CD4-positive, alpha-beta T cell treated with Interleukin-17A for 4 hours (primary cell): ENCODE data around the gene RTN4RL2.

Experiments
- DNase-seq: peaks from one replicate; pipeline ENCODE4 v3.0.0-alpha.2; 2020; ENCODE audit warnings: mixed read lengths

The RTN4RL2 gene

DNA sequence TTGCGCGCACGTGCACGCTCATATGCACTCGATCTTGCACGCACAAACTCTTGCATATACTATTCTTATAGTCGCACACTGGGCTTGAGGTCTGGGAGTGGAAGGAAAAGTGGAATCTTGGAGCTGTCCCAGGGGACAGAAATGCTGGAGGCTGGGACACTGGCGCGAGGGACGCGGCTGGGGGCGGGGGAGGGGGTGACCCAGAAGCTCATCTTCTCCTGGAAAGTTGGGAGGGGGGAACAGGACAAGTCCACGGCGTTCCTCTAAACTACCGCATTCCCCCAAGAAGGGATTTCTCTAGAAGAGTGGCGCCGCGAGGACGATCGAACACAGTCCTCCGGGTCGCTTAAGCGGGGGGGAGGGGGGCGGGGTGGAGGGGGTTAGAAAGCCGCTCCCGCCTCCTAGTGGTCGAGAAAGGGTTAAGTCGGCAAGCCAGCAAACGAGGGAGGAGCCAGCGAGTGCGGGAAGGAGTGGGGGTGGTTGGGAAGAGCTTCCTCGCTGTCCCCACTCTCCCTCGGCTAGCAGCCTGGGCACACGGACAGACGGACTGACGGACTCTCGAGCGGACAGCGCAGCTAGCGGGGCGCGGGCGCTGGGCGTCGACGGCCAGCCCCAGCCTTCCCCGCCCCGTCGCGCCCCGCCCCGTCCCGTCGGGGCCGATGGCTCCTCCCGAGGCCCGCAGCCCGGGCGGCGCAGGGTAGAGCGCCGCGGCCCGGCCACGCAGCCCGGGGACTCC, at the start of gene RTN4RL2:
Gene RTN4RL2, plus strand, starts transcription at position 507 of the 736 bp plus-strand sequence. CDS start 338 bp downstream, outside the sequence.
- peak; percentile 40 for DNase-seq

DNA sequence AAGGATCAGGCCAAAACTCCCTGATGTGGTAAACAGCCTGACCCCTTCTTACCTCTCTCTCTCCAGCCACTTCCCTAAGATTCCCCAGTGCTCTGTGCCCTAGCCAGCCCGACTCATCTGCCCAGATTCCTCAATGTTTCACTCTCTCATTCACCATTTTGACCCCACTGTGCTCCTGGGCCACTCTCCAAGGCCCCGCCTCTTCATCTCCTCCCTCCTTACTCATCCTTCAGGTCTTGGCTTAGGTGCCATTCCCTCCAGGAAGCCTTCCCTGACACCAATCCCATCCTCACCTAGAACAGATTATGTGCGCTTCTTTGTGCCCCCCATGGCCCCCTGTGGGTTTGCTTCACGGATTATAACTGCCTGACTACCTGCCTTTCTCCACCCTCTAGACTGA, 46.6 kb upstream of the RTN4RL2 start:
- no peak for DNase-seq

DNA sequence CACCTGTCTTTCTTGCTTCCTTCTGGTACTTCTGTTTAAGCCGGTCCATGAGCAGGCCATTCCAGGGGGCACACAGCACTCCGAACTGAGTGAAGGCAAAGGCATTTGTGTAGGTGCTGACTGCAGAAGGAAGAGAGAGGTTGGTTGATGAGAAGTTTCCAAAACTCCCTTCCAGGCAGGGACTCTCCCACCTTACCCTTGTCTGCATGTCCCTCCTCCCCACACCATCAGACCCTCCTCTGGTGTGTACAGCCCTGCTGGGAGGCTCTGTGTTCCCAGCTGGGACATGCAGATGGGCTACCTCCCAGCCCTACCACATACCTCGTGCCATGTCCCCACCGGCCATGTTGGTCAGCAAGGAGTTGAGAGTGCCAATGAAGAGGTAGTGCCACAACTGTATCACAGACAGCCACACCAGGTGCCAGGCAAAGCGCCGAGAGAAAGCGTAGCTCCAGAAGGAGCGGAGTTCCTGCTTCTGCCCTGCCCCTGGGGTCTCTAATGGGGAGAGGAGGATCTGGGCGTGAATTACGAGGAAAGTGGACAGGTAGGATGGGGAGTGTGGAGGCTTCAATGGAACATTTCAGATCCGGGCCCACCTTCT, 45.6 kb upstream of the RTN4RL2 start:
- DNase-seq, result no peak

DNA sequence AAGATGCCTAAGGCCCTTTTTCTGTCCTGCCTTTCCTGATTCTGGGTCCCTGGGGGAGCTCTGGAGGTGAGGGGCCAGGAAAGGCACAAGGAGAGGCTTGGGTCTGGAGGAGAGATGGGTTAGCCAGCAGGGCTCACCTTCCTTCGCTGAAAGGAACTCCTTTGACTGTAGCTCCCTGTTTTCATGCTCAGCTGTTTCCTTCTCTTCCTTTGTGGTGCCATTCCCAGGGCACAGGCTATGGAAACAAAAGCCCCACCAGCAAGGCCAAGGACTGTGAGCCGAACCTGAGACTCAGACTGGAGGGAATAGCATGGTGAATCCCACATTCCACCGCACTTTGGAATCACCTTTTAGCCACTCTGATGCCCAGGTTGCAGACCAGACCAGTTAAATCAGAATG, 43.9 kb upstream of the RTN4RL2 start:
- DNase-seq, result no peak

DNA sequence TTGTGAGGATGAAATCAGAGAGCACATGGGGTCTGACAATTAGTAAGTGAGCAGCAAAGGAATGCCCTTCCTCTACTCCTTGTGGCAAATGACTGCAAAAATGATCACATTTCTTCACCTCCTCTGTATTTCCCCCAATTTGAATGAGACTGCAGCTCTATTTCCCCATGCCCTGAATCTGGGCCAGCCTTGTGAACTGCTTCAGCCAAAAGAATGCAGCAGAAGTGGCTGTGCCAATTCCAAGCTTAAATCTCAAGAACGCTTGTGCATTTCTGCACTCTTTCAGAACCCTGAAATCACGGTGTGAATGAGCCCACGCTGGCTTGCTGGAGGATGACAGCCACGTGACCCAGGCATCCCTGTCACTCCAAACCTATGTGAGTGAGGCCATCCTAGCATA, 43.3 kb upstream of the RTN4RL2 start:
- DNase-seq, result no peak

DNA sequence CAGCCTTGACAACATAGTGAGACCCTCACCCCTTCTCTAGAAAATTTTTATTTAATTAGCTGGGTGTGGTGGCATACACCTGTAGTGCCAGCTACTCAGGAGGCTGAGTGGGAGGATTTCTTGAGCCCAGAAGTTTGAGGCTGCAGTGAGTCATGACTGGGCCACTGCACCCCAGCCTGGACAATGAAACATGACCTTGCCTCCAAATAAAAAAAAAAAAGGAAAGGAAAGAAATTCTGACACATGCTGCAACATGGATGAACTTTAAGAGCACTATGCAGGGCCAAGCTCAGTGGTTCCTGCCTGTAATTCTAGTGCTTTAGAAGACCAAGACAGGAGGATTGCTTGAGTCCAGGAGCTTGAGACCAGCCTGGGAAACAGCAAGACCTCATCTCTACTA, 42.2 kb upstream of the RTN4RL2 start:
- no peak for DNase-seq

DNA sequence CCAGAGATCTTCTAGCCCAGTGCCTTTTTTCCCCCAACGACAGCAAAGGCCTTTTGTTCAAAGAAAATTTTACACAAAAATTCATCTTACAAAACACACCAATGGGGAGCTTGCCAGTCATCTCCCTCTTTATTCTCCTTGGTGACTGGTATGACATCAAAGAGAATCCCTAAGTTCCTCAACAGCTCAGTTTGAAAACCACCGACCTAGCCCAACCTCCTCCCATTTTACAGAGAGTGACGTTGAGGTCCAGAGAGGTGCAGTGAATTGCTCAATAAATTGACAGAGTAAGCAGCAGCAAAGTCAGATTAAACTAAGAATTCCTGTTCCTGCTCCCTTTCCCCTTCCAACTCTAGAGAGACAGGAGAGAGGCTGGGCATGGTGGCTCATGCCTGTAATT, 41.2 kb upstream of the RTN4RL2 start:
- DNase-seq, result no peak

DNA sequence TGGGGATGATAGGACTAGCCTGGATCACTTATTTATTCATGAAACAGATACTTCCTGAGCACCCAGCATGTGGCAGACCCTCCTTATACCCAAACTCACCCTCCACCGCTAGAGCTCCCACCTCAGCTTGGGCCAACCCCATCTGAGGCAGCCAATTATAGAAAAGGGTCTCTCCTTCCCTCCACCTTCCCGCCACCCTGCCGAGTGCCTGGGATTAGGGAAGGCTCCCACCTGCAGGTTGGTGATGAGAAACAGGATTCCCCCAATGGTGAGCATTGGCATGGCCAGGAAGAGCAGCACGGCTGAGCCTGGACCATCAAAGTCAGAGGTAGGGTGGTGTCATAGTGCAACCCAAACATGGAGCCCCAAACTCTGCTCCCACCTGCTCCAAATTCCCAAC, 39.3 kb upstream of the RTN4RL2 start:
- DNase-seq, result no peak

DNA sequence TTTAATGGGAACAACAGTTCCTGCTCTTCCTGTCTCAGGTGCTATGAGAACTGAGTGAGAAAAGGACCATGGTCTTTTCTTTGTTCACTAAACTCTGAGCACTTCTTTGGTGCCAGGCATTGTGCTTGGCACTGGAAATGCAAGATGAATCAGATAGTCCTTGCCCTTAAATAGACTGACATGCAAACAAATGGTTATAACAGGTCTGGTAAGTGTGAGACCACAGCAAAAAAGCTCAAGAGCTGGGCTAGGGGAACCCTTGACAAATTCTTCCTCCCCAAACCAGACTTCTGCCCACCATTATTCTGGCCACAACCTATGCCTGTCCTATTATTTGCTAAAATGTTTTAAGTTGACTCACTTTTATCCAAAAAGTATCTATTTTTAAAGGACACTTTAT, 38.5 kb upstream of the RTN4RL2 start:
- DNase-seq, result no peak

DNA sequence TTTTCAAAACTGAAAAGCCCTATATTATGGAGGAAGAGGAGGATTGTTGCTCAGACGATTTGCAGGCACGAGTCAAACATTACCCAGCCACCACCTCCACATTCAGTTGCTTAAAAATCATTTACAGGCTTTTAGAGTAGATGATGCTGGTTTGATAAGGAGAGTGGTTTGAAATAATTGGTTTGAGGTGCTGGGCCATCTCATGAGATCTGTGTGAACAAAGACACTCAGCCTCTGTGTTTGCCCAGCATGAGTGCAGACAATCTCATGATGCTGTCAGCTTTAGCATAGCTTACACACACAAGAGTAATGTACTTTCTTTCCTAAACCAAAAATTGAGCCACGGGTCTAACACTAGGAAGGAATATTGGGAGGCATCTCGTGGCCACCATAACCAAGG, 37.7 kb upstream of the RTN4RL2 start:
- no peak for DNase-seq

DNA sequence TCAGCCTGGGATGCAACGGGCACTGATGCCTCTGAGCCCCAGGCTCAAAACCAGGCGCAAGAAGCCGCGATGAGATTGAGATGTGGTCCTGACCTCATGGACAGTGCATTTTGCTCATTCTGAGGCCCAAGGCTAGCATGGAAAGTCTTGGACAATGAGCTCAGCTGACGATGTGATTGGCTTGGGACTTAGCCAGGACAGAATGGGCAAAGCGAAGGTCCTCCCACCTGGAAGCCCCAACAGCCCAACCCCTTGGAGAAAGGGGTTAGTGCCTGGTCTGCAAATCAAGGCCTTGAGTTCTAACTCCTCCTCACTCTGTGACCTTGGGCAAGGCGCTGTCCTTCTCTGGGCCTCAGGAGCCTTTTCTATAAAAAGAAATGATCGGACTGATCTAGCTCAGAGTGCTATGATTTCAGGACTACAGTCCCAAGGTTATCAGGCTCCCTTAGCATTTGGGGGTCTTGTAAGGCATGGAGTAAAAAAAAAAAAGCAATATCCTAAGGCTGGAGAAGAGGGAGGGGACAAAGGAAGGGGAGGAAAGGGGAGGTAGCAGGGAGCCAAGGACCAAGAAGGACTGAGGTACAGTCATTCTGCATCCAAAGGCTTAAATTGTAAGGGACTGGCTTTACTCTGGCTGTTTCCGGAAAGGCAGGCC, 36.1 kb upstream of the RTN4RL2 start:
- no peak for DNase-seq

DNA sequence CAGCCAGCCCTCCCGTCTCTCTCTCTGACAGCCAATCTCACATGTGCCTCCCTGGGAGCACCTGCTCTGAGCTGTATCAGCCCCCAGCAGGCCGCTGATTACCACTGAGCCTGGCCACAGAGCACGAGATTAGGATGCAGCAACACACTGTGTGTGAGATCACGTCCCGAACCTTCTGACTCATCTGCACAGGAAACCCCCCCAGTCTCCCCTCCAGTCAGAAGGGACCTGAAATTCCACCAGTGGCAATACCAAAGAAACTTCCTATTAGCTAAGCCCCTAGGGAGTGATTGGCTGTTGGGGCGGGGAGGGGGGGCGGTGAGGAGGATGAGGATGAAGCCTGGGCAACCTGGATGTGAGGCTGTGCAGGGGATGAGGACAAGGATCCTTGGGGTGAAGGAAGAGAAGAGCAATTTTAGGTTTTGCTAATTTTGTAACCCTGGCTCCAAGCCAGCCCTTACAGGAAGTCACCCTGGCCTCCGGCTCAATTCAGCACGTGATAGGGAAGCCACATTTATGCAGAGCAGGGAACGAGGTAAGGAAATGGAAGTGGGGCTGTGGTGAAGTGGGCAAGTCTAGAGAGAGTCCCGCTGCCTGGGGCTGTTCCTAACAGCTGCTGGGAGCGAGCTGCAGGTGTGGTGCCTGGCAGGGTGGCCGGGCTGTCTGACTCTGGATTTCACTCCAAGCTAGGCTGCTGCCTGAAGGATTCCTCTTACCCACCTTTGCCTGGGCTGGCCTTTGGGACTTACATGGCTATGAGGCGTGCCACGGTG, 35.4 kb upstream of the RTN4RL2 start:
- peak; percentile 86 for DNase-seq

DNA sequence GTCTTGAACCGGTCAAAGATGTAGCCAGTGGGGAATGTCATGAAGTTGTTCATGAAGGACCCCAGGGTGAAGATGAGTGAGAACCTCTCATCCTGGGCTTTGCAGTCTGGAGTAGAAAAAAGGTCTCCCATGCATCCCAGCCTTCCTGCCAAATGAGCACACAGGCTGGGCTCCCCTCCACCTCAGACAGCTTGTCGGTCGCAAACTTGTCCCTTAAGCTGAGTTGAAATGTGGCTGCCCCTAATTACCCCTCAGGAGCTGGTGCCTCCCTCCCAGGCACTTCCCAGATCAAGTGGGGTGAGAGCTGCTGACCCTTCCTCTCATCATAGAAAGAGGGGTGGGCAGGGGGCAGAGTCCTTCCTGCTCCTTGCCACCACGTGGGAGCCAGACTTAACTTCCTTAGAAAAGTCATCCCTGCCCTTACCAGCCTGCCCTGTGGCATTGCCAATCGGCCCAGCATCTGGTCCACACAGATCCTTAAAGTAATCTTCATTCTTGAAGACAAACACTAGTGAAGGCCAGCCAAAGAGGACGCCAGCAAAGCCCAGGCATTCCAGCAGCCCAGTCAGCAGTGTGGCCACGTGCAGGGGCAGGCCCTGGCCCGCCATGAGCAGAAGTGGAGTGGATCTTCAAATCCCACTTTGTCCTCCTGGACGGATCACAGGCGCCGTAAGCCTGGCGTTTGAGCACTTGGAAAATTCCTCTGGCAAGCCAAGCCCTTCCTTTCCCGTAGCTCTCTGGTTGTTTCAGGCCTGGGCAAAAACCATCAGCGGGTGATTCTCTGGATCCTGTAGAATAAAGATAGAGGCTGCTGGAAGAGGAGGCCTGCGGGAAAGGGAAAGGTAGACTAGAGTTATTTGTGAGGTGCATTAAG, 34.5 kb upstream of the RTN4RL2 start:
- DNase-seq, result no peak

DNA sequence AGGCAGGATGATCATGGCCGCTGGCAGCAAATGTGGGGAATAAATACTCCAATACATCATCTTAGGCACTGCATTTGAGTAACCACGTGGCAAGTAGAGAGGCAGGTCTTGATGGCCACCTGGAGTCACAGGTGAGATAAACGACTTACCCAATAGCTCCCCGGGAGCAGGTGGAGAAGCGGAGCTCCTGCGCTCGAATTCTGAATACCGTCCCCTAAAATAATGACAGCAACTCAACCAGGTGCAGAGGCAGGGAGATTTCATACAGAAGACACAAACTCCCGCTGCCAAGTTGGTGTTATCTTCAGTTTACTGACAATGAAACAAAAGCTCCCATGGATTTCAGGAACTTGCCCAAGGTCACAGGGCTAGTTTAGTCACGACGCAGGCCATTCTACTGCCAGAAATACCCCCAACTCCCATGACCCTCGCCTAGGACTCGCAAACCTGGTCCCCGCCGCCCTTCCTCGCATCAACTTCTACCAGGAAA, 33.8 kb upstream of the RTN4RL2 start:
- DNase-seq, result peak; percentile 14

DNA sequence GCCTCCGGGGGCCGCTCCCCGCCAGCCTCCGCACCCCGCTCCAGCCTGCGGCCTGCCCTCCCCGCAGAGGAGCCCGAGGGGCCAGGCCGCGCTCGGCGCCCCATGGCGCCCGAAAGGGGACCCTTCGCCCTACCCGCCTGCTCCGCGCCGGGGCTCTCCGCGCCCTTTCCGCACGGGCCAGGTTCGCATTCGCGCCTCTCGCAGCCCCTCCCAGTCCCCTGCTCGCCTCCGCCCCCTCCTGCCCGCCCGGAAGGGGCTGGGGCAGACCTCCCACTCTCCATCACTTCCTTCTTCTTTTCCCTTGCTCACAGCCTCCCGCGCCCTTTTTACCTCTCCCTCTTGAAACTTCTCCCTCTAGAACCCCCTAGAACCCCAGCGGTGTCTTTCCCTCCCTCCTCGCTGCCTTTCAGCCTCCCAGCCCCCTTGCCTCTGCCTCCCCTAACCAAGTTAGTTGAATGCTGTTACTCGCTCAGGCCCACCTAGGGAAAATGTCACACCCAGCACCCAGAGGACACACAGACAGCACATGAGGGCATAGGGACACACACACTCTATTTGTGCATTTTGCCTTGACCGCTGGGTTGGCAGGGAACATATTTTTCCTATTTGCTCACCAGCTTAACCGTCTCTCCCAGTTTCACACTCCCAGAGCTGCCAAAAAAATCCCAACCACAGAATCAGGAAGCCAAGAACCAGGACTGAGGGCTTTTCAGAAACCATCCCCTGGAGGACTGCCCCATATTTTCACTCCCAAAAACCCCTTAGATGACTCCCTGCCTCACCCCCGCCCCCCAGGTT, 33.2 kb upstream of the RTN4RL2 start, which contains the start of gene SLC43A3:
Gene SLC43A3, minus strand, starts transcription at position 193 of the 798 bp plus-strand sequence. CDS start 949 bp downstream, outside the sequence.
- DNase-seq, result peak; percentile 80

DNA sequence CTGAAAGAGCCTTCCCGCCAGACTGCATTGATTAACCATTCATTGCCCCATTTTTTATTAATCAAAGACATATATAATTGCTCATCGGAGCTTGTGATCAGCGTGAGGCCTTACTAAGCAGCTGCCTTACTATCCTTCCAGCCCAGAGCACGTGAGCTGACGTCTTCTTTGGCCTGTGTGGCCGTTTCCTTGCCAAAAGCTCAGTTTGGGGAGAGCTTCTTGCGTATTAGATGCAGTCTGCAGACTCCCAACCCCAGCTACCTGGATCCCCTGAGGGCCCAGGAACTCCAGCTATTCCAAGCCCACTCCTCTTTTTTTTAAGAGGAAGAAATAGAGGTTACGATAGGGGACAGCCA, 32.6 kb upstream of the RTN4RL2 start:
- DNase-seq, result no peak

DNA sequence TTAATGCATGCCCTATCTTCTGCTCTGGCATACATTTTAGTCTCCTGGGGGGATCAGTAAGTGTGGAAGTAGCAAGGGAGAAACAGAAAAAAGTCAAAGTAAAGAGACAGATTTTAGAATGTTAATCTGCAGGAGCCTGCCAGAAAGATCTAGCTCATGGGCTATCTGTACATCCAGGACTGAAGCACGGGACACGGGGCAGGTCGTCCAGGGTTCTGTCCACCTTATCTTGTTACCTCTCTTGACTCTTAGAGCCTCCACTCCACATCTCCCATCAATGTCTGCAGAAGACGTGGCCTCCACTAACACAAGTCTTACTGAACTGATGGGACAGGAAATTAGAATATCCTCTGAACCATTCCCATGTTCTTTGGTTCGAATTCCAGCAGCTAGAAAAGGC, 31.7 kb upstream of the RTN4RL2 start:
- no peak for DNase-seq

DNA sequence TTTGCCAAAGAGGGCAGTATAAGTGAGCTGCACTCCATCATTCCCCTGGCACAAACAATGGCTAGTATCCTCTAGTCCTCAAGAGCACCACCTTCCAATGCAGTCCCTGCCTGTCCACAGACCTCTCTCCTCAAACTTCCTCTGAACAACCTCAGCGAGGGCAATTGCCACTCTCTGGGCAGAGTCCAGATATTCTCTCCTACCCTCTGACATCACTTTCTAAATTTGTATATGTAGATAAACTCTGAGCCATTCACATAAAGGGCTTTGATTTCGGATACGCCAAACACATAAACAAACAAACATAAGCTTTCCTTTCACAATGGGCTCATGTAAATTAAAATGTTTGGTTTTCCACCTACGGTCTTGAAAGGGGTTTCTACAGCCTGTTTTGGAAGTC, 30.4 kb upstream of the RTN4RL2 start:
- no peak for DNase-seq

DNA sequence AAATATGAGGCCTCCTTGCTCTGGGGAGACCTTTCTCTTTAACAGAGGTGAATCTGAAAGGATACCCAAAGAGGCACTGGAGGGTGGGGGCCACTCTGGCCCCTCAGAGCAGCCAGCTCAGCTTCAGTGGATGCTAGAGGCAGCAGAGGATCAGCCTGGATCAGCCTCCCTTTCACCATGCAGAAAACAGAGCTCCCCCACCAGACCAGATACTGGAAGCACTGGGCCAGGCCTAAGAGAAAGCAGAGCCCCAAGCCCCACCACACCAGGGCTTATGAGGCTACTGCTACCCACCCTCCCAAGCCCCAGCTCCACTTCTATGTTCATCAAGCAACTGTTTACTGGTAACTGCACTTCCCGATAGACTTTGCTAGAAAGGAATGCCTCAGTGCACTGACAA, 29.4 kb upstream of the RTN4RL2 start:
- no peak for DNase-seq

DNA sequence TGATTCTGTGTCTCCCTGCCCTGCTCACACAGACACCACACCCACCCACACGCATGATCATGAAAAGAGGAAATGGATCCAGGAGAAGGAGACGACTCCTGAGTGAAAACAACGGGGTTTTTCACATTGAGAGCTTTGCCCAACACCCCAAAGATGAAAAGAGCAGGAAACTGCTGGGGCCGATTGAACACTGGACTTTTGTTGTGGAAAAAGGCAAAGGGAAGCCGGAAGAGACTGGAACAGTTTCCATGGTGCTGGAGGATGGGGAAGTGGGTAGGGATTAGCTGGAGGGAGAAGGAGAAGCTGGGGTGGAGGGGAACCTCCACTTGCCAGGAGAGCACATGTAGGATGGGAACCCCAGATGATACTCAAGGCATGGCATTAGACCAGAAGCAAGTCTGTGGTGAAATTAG, 28.2 kb upstream of the RTN4RL2 start:
- no peak for DNase-seq

DNA sequence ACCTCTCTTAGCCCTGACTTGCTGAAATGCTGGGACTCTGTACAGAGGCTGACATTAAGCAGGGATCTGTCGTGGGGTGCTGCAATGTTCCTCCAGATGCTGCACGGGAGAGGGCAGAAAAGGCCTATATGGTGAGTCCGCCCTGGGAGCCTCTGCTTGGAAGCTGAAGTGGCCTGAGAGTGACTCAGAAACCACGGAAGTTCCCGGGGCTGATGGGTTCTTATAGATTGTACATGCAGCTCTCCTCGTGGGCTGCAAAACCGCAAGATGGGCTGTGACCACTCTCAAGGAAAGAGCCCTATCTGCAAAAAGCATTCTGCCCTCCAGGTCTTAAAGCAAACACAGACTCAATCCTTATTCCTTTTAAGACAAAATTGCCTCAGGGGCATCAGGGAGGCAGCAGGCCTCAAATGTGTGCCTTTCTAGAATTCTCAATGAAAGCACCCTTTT, 27.6 kb upstream of the RTN4RL2 start:
- DNase-seq, result no peak
